ENCODE data around the gene ALG9.

- TF ChIP-seq CTCF (IDR thresholded peaks at IDR 0.05) (no peak), EP300 (IDR thresholded peaks at IDR 0.05) (no peak), POLR2A (IDR thresholded peaks at IDR 0.05) (no peak)
These were observed 73.1 kb downstream of the ALG9 start for GRCh38 chr11:111798279-111798678.
